GM21529 (cell line): Measurements from ENCODE around the gene PDZD8.

Experiments
- ATAC-seq: cut with Tn5 transposase; IDR thresholded peaks from one replicate; pipeline ENCODE4 v1.9.1; 2021; ENCODE audit not compliant: unreplicated experiment

Gene PDZD8

GRCh38 chr10:117228210-117228609 lies 147.0 kb downstream of the PDZD8 start:
- ATAC-seq, result no peak
